Measurements from ENCODE around the gene C6orf132. TPM values are rescaled to one million over a fixed set of nuclear protein-coding genes. Genes with fewer than 3 reads are reported as not detected.

C6orf132 gene, protein sequence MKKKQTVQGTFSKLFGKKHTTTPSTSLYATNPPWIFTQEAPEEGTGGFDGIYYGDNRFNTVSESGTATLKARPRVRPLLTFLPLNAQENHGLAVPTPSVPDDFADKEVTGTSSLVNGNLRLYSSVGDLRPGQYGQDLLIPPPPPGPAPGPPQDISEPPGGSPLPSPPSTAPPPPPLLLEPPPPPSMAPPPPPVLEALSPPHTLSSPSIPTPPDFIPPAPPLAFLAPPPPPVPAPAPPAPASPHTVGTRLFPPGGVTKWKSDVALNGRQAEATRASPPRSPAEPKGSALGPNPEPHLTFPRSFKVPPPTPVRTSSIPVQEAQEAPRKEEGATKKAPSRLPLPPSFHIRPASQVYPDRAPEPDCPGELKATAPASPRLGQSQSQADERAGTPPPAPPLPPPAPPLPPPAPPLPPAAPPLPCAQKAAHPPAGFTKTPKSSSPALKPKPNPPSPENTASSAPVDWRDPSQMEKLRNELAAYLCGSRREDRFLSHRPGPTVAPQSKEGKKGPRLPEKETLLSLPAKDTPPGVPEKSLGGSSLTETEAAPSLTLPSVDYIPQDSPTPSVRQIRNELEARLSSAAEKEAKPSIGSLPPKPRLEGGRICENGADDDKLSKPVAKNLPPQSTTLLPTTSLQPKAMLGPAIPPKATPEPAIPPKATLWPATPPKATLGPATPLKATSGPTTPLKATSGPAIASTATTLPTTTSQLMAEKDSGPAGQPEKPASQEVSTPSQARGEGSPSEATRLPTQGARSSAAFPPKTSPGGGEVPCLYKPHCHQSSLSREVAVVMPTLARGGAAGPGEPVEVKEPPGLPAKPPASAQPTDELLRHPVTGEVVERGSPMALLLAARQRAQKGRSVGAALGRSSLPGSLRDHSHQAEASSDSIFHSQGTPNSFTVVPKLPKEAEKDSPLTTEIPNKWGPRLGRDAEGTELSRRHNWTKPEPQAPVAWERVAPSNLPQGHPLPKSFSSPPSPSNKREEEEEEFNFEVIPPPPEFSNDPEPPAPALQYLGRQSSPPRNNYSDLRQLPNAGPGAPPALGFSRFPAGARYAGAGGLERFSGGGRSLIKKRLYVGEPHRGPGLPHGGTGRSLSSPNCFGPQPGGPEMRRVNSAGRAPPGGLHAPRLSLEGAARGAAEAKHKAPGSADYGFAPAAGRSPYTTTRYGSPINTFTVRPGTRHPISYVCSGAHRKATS
- not detected for polyA plus RNA-seq

- Mint-ChIP-seq H3K9me3 (peaks cover 0 to 1% (median 0%) of the 10 kb centered on the region in 3 donors), H3K27ac (no peak within 1 kb of the TSS), H3K4me1 (peaks cover 9 to 14% (median 10%) of the 10 kb centered on the region in 3 donors), H3K36me3 (no peaks in the 10 kb centered on the region), H3K27me3 (peaks cover 29% of the 10 kb centered on the region), H3K4me3 (peak within 1 kb of the TSS; percentile 18 to 93 (median 73))
Measured at GRCh38 chr6:42142118-42142835, at the start of gene C6orf132. Gene C6orf132 (minus strand): TSS chr6:42142620. CDS start chr6:42142444, 176 bp downstream.

- Mint-ChIP-seq H3K27me3 (peaks cover 2% of the 10 kb centered on the region), H3K36me3 (peaks cover 12% of the 10 kb centered on the region), H3K4me1 (peaks cover 0 to 2% (median 0%) of the 10 kb centered on the region in 3 donors), H3K27ac (peak overlapping the region in 1 of 3 donors; percentile 16), H3K4me3 (no peak overlapping the region), H3K9me3 (no peaks in the 10 kb centered on the region)
Measured at GRCh38 chr6:42190554-42191183, 48.2 kb upstream of the C6orf132 start.

DNA sequence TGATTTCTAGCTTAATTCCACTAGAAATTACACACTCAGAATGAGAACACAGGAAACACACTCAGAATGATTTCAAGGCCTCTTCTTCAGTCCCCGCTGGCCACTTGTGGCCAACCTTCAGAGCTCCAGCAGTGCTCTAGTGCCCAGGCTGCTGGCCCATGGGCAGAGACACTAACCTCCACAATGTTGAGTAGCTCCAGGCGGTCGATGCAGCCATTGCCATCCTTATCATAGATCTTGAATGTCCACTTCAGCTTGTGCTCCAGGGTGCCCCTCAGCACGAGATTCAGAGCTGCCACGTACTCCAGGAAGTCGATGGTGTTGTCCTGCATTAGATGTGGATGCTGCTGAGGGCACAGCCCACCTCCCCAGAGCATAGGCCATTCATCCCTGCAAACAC, 46.0 kb upstream of the C6orf132 start:
- Mint-ChIP-seq H3K27ac (no peak overlapping the region), H3K4me1 (no peaks in the 10 kb centered on the region), H3K4me3 (no peak overlapping the region), H3K36me3 (peaks cover 12% of the 10 kb centered on the region), H3K27me3 (peaks cover 2% of the 10 kb centered on the region), H3K9me3 (no peaks in the 10 kb centered on the region)

DNA sequence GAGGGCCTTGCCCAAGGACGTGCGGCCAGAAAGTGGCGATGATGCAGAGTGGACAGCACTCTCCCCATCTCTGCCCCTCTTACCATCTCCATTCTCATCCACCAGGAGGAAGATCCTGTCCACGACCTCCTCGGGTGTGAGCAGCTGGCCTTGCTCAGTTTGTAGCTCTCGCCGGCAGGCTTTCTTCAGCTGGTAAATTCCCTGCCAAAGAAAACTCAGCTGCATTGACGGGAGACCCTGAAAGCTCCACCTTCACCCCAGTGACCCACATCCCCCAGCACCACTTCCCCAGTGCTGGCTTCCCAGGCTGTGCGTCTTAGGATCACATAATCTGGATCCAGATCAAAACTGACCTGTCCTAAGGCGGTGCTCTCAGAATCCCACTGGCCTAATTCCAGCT, 43.2 kb upstream of the C6orf132 start:
- Mint-ChIP-seq H3K9me3 (no peaks in the 10 kb centered on the region), H3K27ac (peak overlapping the region in 1 of 3 donors; percentile 67), H3K27me3 (peaks cover 2% of the 10 kb centered on the region), H3K4me3 (no peak overlapping the region), H3K4me1 (no peaks in the 10 kb centered on the region), H3K36me3 (peaks cover 9% of the 10 kb centered on the region)

GRCh38 chr6:42184475-42184874, 42.1 kb upstream of the C6orf132 start:
- Mint-ChIP-seq H3K27ac (no peak overlapping the region), H3K4me1 (no peaks in the 10 kb centered on the region), H3K36me3 (peaks cover 9% of the 10 kb centered on the region)

GRCh38 chr6:42182101-42182500, 39.7 kb upstream of the C6orf132 start:
- H3K36me3 Mint-ChIP-seq = peaks cover 2% of the 10 kb centered on the region
- H3K4me1 Mint-ChIP-seq = peaks cover 0 to 2% (median 0%) of the 10 kb centered on the region in 3 donors
- peak overlapping the region in 1 of 3 donors; percentile 89 for H3K27ac Mint-ChIP-seq
- no peaks in the 10 kb centered on the region for H3K9me3 Mint-ChIP-seq
- H3K27me3 Mint-ChIP-seq = peaks cover 4% of the 10 kb centered on the region
- H3K4me3 Mint-ChIP-seq = no peak overlapping the region

More at GRCh38 chr6:42184475-42184874, 42.1 kb upstream of the C6orf132 start:
- Mint-ChIP-seq H3K27me3 (peaks cover 2% of the 10 kb centered on the region), H3K9me3 (no peaks in the 10 kb centered on the region), H3K4me3 (no peak overlapping the region)

DNA sequence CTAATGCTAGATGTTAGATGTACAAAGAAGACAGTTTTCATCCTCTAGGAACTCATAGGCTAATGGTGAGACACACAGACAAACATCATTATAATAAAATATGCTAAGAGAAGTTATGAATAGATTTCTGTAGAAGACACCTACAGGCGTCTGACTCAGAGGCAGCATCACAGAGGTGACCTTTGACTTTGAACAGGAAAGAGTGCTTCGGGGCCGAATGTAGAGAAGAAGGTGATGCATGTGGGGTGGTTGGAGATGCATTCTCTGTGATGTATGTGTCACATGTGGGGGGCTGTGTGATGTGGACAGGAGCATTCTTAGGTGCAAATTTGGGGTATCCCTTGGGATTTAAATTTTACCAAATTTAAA, 37.5 kb upstream of the C6orf132 start:
- Mint-ChIP-seq H3K27ac (no peak overlapping the region), H3K36me3 (peaks cover 2% of the 10 kb centered on the region), H3K27me3 (peaks cover 2% of the 10 kb centered on the region), H3K4me3 (no peak overlapping the region), H3K4me1 (peaks cover 0 to 2% (median 0%) of the 10 kb centered on the region in 3 donors), H3K9me3 (no peaks in the 10 kb centered on the region)

DNA sequence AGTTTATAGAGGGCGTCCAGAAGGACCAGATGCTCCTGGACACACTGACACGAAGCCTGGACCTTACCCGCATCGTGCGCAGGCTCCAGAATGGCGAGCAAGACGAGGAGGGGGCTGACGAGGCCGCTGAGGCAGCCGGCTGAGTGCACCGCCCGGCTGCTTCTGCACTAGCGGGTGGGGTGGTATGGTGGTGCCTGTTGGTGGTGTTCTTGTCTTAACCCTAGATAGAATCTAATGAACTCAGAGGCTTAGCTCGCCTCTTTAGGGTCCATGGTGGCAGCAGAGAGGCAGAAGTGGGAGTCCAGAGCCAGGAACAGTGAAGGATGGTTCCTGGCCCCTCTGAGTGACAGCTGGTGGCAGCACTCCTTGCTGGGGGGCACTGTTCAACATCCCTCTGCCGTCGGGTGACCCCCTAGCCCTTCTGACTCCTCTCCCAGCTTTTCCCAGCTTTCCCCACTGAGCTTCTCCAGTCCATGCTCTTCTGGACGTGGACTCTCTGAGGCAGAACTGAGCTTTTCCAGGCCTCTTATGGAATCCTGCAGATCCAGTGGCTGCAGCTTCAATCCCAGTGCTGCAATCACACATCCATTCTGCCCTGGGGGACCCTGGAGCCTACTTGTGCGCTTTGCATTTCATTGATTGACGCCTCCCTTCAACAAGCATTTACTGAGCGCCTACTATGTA, 37.0 kb upstream of the C6orf132 start:
- no peaks in the 10 kb centered on the region for H3K9me3 Mint-ChIP-seq
- H3K27me3 Mint-ChIP-seq = peaks cover 2% of the 10 kb centered on the region
- peaks cover 0 to 2% (median 0%) of the 10 kb centered on the region in 3 donors for H3K4me1 Mint-ChIP-seq
- H3K27ac Mint-ChIP-seq = no peak overlapping the region
- H3K4me3 Mint-ChIP-seq = no peak overlapping the region
- H3K36me3 Mint-ChIP-seq = peaks cover 2% of the 10 kb centered on the region

GRCh38 chr6:42177514-42178364, 35.3 kb upstream of the C6orf132 start:
- peaks cover 2% of the 10 kb centered on the region for H3K36me3 Mint-ChIP-seq
- no peak overlapping the region for H3K27ac Mint-ChIP-seq
- H3K4me3 Mint-ChIP-seq = peak overlapping the region in 1 of 4 donors; percentile 58
- H3K9me3 Mint-ChIP-seq = no peaks in the 10 kb centered on the region
- peaks cover 0 to 2% (median 0%) of the 10 kb centered on the region in 3 donors for H3K4me1 Mint-ChIP-seq
- H3K27me3 Mint-ChIP-seq = peaks cover 2% of the 10 kb centered on the region

GRCh38 chr6:42176981-42177380, 34.6 kb upstream of the C6orf132 start:
- Mint-ChIP-seq H3K9me3 (no peaks in the 10 kb centered on the region), H3K4me1 (peaks cover 0 to 2% (median 0%) of the 10 kb centered on the region in 3 donors), H3K27me3 (peaks cover 2% of the 10 kb centered on the region), H3K27ac (no peak overlapping the region), H3K36me3 (peaks cover 2% of the 10 kb centered on the region), H3K4me3 (no peak overlapping the region)

DNA sequence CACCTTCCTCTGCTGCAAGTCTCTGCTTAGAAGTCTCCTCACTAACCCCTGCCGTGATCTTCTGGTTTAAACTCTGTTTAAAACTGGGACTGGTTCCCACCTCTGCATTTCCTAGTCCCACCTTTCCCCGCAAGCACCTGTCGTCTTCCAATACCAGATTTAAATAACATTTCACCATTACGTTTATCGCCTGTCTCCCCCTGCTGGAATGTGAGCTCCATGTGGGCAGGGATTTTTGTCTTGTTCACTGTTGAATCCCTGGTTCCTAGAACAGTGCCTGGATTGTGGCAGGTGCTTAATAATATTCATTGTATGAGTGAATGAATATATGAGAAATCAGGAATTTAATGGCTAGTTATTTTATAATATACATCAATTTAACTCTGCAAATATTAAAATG, 33.4 kb upstream of the C6orf132 start:
- Mint-ChIP-seq H3K36me3 (peaks cover 2% of the 10 kb centered on the region), H3K27me3 (peaks cover 2% of the 10 kb centered on the region), H3K27ac (no peak overlapping the region), H3K4me3 (no peak overlapping the region), H3K4me1 (peaks cover 0 to 2% (median 0%) of the 10 kb centered on the region in 3 donors), H3K9me3 (no peaks in the 10 kb centered on the region)

GRCh38 chr6:42173101-42173500, 30.7 kb upstream of the C6orf132 start, which contains the start of gene GUCA1A:
Gene GUCA1A (plus strand): TSS chr6:42173364. CDS start chr6:42173614, 250 bp downstream.
- Mint-ChIP-seq H3K4me3 (no peak within 1 kb of the TSS), H3K4me1 (peaks cover 0 to 2% (median 0%) of the 10 kb centered on the region in 3 donors), H3K27ac (no peak within 1 kb of the TSS), H3K36me3 (no peaks in the 10 kb centered on the region), H3K27me3 (no peaks in the 10 kb centered on the region), H3K9me3 (no peaks in the 10 kb centered on the region)
